PC-3 (cell line): Measurements from ENCODE around the gene TWF2. TPM values are rescaled to one million over a fixed set of nuclear protein-coding genes. Genes with fewer than 3 reads are reported as not detected.
A peak's percentile ranks its signal among the peaks of the same experiment; 100 is the strongest.

Experiments used
- ATAC-seq: fragments of 200-7000 bp; cut with Tn5 transposase; 2 replicates; pipeline ENCODE4 v1.9.1; 2020; ENCODE audit warnings: mild to moderate bottlenecking, moderate library complexity
- BruUV-seq: library from RNA; stranded (reverse); fragments of 400-500 nt; replicated peaks from 2 replicates; lab custom pipeline; 2021; lab: Mats Ljungman, UMichigan
- CTCF ChIA-PET: fragments of 300-600 bp; sonication (Branson Sonifier 250); formaldehyde crosslinking; loops from one replicate; lab custom pipeline; 2022; ENCODE audit warnings: antibody characterized with exemption; lab: Charles Lee
- POLR2A ChIA-PET: fragments of 300-600 bp; sonication (Branson Sonifier 250); formaldehyde crosslinking; loops from one replicate; lab custom pipeline; 2022; ENCODE audit warnings: antibody characterized with exemption; ENCODE audit not compliant: unreplicated experiment; lab: Charles Lee
- DNase-seq: peaks from one replicate; pipeline ENCODE4 v3.0.0-alpha.2; 2015
- H2AFZ ChIP-seq: fragments of 300-600 bp; sonication (generic); 2 replicates; pipeline ENCODE4 v1.6.0; 2016; ENCODE audit warnings: antibody characterized with exemption, low read length
- H3F3A ChIP-seq: fragments of 300-600 bp; sonication (generic); one replicate; pipeline ENCODE4 v1.6.0; 2017; ENCODE audit warnings: antibody characterized with exemption, low read length, control low read depth, mild to moderate bottlenecking; ENCODE audit not compliant: unreplicated experiment
- H3K27ac ChIP-seq: fragments of 300-600 bp; sonication (generic); 2 replicates; pipeline ENCODE4 v1.5.1; 2016; ENCODE audit warnings: mild to moderate bottlenecking, low read length
- H3K27me3 ChIP-seq: fragments of 300-600 bp; sonication (generic); 2 replicates; pipeline ENCODE4 v1.6.1; 2016; ENCODE audit warnings: low read length, mixed read lengths
- H3K36me3 ChIP-seq: fragments of 300-600 bp; sonication (generic); 2 replicates; pipeline ENCODE4 v1.6.1; 2016; ENCODE audit warnings: low read depth, mixed run types, low read length, mixed read lengths
- H3K4me1 ChIP-seq: fragments of 300-600 bp; sonication (generic); 2 replicates; pipeline ENCODE4 v1.5.1; 2016; ENCODE audit warnings: low read length; ENCODE audit not compliant: insufficient read depth
- H3K4me2 ChIP-seq: fragments of 300-600 bp; sonication (generic); 2 replicates; pipeline ENCODE4 v1.6.0; 2016; ENCODE audit warnings: low read length
- H3K4me3 ChIP-seq: fragments of 300-600 bp; sonication (generic); 2 replicates; pipeline ENCODE4 v1.5.1; 2016; ENCODE audit warnings: mild to moderate bottlenecking, low read length, mixed read lengths
- H3K79me2 ChIP-seq: fragments of 300-600 bp; sonication (generic); 2 replicates; pipeline ENCODE4 v1.6.1; 2017; ENCODE audit warnings: low read length, mixed read lengths
- H3K9ac ChIP-seq: fragments of 300-600 bp; sonication (generic); 2 replicates; pipeline ENCODE4 v1.6.0; 2016; ENCODE audit warnings: mild to moderate bottlenecking, low read length
- H3K9me2 ChIP-seq: fragments of 300-600 bp; sonication (generic); replicated peaks from 2 replicates; pipeline ENCODE4 v1.6.1; 2016; ENCODE audit warnings: mixed run types, low read length, mixed read lengths
- H3K9me3 ChIP-seq: fragments of 300-600 bp; sonication (generic); 2 replicates; pipeline ENCODE4 v1.6.1; 2016; ENCODE audit warnings: low read length, mixed read lengths
- H4K20me1 ChIP-seq: fragments of 300-600 bp; sonication (generic); 2 replicates; pipeline ENCODE4 v1.6.1; 2016; ENCODE audit warnings: low read length, mixed read lengths
- EZH2 ChIP-seq: fragments of 300-600 bp; sonication (generic); IDR thresholded peaks from one replicate; pipeline ENCODE4 v1.6.1; 2017; ENCODE audit warnings: antibody characterized with exemption, mild to moderate bottlenecking, low read length; ENCODE audit not compliant: unreplicated experiment
- EZH2phosphoT487 ChIP-seq: fragments of 300-600 bp; sonication (generic); IDR thresholded peaks from 2 replicates; pipeline ENCODE4 v1.6.1; 2018; ENCODE audit warnings: mild to moderate bottlenecking, antibody characterized with exemption, low read length, borderline replicate concordance
- intact Hi-C: fragments of 100-400 bp; cut with micrococcal nuclease; formaldehyde crosslinking; loops from 2 replicates; pipeline ENCODE4 v1.9.0; 2023
- total RNA-seq: library from RNA; depleted of rRNA; stranded (reverse); fragments of >200 nt; gene quantifications from 2 replicates; pipeline ENCODE4 v1.2.3, GENCODE V29; 2014
- TF ChIP-seq, protein P1 (sequence below): fragments of 300-600 bp; sonication (generic); conservative IDR thresholded peaks from 2 replicates; pipeline ENCODE4 v1.5.1; 2017; ENCODE audit warnings: antibody characterized with exemption, low read depth, mild to moderate bottlenecking, low read length

Gene TWF2
- total RNA-seq, 1 experiment from 2014 or later = 147 TPM

DNA sequence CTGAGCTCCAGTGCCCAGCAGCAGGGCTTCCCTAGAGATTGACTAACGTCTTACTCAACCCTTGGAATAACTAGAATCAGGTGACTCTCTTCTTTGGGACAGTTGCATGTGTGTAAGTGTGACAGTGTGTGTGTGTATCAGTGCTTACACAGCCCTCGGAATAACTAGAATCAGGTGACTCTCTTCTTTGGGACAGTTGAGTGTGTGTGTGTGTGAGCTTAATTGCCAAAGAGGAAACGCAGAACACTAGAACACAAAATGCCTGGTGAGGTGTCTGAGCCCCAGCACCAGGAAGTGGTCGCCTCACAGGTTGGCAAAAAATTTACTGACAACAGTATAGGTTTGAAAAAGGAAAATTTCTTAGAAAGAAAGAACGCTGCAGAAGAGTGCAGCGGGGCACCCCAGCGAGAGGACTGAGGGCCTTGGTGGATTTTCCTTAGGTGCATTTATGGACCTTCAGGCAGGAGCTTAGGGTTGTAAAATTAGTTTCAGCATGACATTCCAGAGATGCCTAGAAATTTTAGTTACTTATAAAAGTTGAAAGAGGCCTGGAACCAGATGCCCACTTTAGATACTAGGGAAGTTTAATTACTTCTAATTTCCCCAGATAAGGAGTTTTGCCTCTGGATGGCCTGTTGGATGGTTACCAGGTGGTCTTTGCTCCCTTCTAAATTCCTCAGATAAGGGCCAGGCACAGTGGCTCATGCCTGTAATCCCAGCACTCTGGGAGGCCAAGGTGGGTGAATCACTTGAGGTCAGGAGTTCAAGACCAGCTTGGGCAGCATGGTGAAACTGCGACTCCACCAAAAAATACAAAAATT lies 43.2 kb upstream of the TWF2 start:
- no peak overlapping the region for H3K4me2 ChIP-seq
- no peaks in the 10 kb centered on the region for H3K27me3 ChIP-seq
- peaks cover 3% of the 10 kb centered on the region; the same call in 1 of the 2 replicates for H4K20me1 ChIP-seq
- no peak for DNase-seq
- CTCF ChIA-PET = no interaction called here
- TF ChIP-seq, protein P1, sequence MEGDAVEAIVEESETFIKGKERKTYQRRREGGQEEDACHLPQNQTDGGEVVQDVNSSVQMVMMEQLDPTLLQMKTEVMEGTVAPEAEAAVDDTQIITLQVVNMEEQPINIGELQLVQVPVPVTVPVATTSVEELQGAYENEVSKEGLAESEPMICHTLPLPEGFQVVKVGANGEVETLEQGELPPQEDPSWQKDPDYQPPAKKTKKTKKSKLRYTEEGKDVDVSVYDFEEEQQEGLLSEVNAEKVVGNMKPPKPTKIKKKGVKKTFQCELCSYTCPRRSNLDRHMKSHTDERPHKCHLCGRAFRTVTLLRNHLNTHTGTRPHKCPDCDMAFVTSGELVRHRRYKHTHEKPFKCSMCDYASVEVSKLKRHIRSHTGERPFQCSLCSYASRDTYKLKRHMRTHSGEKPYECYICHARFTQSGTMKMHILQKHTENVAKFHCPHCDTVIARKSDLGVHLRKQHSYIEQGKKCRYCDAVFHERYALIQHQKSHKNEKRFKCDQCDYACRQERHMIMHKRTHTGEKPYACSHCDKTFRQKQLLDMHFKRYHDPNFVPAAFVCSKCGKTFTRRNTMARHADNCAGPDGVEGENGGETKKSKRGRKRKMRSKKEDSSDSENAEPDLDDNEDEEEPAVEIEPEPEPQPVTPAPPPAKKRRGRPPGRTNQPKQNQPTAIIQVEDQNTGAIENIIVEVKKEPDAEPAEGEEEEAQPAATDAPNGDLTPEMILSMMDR = no peak
- no peak for TF ChIP-seq EZH2
- TF ChIP-seq EZH2phosphoT487 = no peak
- no peak overlapping the region for H3K9ac ChIP-seq
- intact Hi-C loops = no loop called here
- BruUV-seq = no TSS peak
- H3K9me2 ChIP-seq = no peaks in the 10 kb centered on the region
- no peak overlapping the region for H2AFZ ChIP-seq
- H3K9me3 ChIP-seq = no peaks in the 10 kb centered on the region
- POLR2A ChIA-PET = no interaction called here
- no peak overlapping the region for H3K4me3 ChIP-seq
- H3F3A ChIP-seq = no peaks in the 10 kb centered on the region
- H3K79me2 ChIP-seq = peaks cover 24% of the 10 kb centered on the region
- H3K36me3 ChIP-seq = no peaks in the 10 kb centered on the region
- peaks cover 21% of the 10 kb centered on the region for H3K4me1 ChIP-seq
- no peak for ATAC-seq
- H3K27ac ChIP-seq = no peak overlapping the region

DNA sequence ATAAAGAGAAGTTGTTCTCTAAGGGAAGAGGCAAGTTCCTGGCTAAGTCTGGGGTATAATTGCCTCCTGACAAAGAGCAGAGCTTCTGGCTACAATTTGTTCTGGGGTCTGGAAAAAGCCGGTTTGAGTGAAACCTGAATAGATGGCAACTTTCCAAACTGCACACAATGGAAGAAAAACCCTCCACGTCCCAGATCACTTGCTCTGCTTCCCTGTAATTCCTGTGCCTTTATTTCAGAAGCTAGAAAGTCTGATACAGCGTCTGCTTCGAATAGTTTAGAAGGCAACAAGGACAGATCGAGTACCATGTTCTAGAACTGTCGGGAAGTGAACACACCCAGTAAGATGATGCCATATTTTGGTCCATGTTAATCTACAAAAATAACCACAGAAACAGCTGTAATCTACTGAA lies 41.1 kb upstream of the TWF2 start:
- no peak overlapping the region for H3K4me2 ChIP-seq
- ChIA-PET CTCF (no interaction called here), POLR2A (no interaction called here)
- intact Hi-C loops = no loop called here
- H3K4me1 ChIP-seq = peaks cover 29% of the 10 kb centered on the region
- peaks cover 36% of the 10 kb centered on the region for H3K79me2 ChIP-seq
- no peaks in the 10 kb centered on the region for H3F3A ChIP-seq
- no peak overlapping the region for H3K27ac ChIP-seq
- no TSS peak for BruUV-seq
- H3K27me3 ChIP-seq = no peaks in the 10 kb centered on the region
- no peak for DNase-seq
- no peak overlapping the region for H3K4me3 ChIP-seq
- H3K9ac ChIP-seq = no peak overlapping the region
- no peak for ATAC-seq
- H3K9me3 ChIP-seq = no peaks in the 10 kb centered on the region
- no peak overlapping the region for H2AFZ ChIP-seq
- H3K36me3 ChIP-seq = no peaks in the 10 kb centered on the region
- peaks cover 24% of the 10 kb centered on the region for H4K20me1 ChIP-seq
- H3K9me2 ChIP-seq = no peaks in the 10 kb centered on the region
- TF ChIP-seq EZH2 (no peak), EZH2phosphoT487 (no peak)
- TF ChIP-seq, protein P1 = no peak

DNA sequence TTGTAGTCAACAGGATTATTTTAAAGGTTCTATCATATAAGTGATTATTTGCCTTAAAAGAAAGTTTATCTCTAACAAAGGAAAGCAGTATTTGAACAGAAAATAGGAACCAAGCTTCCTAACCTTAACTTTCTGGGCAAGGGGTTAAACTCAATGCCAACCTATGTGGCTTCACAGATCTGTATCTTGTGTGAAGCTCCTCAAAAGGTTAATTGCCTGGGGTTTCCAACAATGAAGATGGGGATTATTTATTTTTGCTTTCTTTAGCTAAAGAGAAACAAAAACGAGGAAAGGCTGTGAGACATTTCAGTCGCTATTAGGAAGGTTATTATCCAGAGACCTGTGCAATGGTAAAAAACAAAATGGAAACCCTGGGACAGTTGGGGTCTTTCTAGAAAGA lies 40.6 kb upstream of the TWF2 start:
- H4K20me1 ChIP-seq = peaks cover 27% of the 10 kb centered on the region
- H3K4me1 ChIP-seq = peaks cover 29% of the 10 kb centered on the region
- TF ChIP-seq, protein P1 = no peak
- TF ChIP-seq EZH2phosphoT487 = no peak
- no peak for TF ChIP-seq EZH2
- no peaks in the 10 kb centered on the region for H3F3A ChIP-seq
- ChIA-PET CTCF (interaction anchor here (0.6 kb wide), 1 partner anchor 33 kb away, joined by 4 read pairs; no protein-coding TSS in a partner anchor), POLR2A (interaction anchor here (1.3 kb wide), 1 partner anchor 8 kb away, joined by 11 read pairs; the partner anchor contains the start of gene GLYCTK)
- no peak overlapping the region for H3K9ac ChIP-seq
- H3K27ac ChIP-seq = no peak overlapping the region
- no peak overlapping the region for H2AFZ ChIP-seq
- peak overlapping the region; percentile 89 for H3K4me2 ChIP-seq
- peak overlapping the region; percentile 76 for H3K4me3 ChIP-seq
- H3K79me2 ChIP-seq = peaks cover 41% of the 10 kb centered on the region
- intact Hi-C loops = loop anchor here (5.0 kb wide), 2 partner anchors 42 to 222 kb away; partner anchors contain the start of genes DUSP7 and TWF2
- H3K9me2 ChIP-seq = no peaks in the 10 kb centered on the region
- ATAC-seq = no peak
- DNase-seq = no peak
- no TSS peak for BruUV-seq
- H3K27me3 ChIP-seq = no peaks in the 10 kb centered on the region
- no peaks in the 10 kb centered on the region for H3K9me3 ChIP-seq
- H3K36me3 ChIP-seq = no peaks in the 10 kb centered on the region
